NCI-H2227 (cell line): ENCODE data around the gene STIP1.

Experiments used
- DNase-seq: peaks from one replicate; lab custom pipeline; 2025; ENCODE audit not compliant: unreplicated experiment; lab: John Stamatoyannopoulos, UW

Gene STIP1

GRCh38 chr11:64220798-64221197 lies 34.8 kb downstream of the STIP1 start:
- no peak for DNase-seq

DNA sequence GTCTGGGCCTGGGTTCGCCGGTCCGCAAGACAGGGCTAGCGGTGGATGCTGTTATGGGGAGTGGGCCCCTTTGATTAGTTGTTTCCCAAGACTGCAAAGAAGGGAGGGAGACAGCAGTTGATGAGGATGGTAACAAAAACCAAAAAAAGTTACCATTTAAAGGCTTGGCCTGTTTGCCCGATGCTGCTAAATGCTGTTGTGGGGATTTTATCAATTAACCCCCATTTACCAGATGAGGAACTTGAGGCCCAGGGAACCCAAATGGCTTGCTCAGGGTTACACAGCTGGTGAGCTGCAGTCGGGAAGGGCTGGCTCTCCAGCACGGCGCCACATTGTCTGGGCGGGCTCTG lies 36.7 kb downstream of the STIP1 start:
- no peak for DNase-seq

DNA sequence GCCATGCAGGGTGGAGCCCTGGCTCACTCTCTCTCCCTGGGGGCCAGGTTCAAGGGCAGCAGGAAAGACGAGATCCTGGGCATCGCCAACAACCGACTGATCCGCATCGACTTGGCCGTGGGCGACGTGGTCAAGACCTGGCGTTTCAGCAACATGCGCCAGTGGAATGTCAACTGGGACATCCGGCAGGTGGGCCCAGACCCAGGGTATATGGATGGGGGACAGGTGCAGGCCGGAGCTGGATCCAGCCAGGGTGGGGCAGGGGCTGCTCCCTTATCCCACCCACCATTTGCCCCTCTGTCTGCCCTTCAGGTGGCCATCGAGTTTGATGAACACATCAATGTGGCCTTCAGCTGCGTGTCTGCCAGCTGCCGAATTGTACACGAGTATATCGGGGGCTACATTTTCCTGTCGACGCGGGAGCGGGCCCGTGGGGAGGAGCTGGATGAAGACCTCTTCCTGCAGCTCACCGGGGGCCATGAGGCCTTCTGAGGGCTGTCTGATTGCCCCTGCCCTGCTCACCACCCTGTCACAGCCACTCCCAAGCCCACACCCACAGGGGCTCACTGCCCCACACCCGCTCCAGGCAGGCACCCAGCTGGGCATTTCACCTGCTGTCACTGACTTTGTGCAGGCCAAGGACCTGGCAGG lies 37.2 kb downstream of the STIP1 start:
- DNase-seq: no peak

- DNase-seq: no peak
These were observed 38.4 kb downstream of the STIP1 start for GRCh38 chr11:64224151-64224890.

DNA sequence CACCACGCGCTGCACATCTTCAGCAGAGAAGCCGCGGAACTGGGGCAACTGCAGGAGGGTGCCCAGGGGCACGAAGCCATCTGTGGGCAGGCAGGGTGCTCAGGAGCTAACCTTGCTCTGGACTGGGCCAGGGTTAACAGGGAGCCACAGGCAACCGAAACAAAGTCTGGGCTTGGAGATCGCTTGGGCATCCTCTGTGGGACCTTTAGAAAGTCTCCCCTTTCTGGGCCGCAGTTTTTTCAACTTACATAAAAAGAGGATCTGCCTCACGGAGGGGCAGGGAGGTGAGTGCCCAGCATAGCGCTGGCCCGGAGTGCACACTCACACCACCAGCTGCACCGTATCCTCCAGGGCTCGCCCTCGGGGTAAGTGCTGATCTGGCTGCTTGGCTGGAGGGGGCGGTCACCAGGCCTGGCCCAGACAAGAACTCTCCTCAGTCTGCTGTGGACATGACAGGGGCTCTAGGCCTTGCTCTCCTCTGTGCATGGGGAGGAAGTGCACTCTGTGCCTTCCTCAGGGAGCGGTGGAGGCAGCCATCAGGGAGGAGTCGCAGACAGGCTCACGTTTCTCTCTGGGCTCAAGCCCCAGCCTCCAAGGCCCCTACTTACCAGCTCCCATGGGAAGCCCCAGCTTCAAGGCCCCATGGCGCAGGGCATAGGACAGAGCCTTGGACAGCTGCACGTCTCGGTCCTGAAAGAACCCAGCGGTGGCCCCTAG lies 39.1 kb downstream of the STIP1 start:
- DNase-seq: no peak

GRCh38 chr11:64225608-64226506 lies 39.9 kb downstream of the STIP1 start, which contains the start of the genes NUDT22 and TRPT1:
NUDT22 (plus strand) TSS chr11:64226274; CDS start chr11:64226653, 379 bp downstream.
TRPT1 (minus strand) TSS chr11:64226186; CDS start chr11:64225860, 326 bp downstream.
- DNase-seq: peak; percentile 93

GRCh38 chr11:64226507-64227051 lies 40.6 kb downstream of the STIP1 start:
- DNase-seq: peak; percentile 63

DNA sequence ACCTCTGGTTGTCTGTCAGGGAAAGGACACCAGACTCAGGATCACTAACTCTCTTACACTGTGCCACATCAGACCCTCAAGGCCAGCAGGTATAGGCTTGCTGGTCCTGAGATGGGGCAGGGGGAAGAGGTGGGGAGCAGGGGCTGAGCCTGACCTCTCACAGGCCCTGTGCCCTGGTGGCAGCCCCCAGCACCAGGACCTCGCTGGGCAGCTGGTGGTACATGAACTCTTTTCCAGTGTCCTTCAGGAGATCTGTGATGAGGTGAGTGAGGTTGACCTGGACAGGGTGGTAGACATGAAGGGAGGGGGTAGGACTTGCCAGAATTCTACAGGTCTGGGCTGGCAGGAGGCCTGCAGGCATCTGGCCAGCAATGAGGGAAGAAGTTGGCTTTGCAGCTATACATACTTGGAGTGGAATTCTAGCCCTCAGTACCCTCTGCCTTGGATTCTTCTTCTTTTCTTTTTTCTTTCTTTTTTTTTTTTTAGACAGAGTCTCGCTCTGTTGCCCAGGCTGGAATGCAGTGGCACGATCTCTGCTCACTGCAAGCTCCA lies 41.5 kb downstream of the STIP1 start:
- DNase-seq: no peak

DNA sequence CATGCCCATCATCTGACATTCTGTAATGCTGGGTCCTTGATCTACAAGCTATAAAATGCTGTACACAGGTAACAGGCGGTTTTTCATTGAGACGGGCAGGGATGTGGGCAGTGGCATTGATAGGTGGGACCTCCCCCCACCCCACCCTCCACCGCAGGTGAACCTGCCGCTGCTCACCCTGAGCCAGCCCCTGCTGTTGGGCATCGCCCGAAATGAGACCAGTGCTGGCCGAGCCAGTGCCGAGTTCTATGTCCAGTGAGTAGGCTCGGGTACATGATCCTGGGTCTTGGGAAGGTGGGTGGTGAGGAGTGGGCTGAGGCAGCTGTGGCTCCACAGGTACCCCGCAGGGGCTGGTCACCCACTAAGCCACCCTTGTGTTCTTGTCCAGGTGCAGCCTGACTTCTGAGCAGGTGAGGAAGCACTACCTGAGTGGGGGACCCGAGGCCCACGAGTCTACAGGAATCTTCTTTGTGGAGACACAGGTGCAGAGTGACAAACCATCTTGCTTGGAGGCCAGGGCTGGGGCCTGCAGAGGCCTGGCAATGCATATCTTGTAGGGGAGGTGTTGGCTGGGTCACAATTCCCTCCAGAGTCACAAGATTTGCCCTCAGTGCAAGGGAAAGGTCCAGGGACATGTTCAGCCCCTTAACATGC lies 43.2 kb downstream of the STIP1 start:
- no peak for DNase-seq

DNA sequence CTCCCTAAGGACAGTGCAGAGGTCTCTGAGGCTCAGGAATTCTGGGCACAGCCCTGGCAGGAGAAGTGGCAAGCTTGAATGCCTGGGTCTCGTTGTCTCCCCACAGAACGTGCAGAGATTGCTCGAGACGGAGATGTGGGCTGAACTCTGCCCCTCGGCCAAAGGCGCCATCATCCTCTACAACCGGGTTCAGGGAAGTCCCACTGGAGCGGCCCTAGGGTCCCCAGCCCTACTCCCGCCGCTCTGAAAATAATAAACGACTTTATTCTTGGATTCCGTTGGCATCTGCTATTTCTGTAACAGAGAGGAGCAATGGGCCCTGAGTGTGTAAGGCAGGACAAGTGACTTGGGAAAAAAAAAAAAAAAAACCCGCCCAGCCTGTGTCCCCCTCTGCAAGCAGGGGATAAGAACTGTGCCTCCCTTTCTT lies 43.8 kb downstream of the STIP1 start:
- DNase-seq: no peak

DNA sequence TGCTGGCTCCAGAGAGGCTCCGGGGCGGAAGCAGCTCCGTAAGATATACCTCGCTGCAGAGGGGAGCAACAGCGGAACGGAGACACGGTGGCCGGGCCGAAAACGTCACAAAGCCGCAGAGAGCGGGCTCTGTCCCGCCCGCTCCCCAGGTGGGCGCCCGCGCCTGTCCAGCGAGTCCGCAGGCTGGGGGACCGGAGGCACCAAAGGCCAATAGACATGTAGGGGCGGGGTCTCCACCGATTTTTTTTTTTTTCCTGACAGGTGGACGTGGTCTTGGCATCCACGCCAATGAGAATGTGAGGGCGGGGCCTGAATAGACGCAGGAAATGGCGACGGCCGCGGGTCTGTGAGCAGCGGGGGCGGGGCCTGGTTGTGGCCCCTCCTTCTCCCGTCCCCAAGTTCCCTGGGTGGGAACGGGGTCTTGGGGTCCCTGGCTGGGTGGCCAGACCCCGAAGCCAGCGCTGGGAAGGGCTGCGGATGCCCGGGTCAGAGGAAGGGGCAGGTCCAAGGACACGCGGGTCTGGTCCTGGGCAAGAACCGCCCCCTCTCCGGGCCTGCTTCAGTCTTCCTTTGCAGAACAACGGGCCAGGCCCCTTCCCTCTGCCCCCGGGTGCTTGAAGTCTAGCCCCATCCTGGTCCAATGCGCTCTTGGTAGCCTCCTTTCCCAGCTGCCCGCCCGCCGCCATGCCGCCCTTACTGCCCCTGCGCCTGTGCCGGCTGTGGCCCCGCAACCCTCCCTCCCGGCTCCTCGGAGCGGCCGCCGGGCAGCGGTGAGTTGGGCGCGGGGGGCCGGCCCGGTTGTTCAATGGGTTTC lies 44.4 kb downstream of the STIP1 start, which contains the start of gene DNAJC4:
DNAJC4 (plus strand) TSS at position 378 of the 814 bp plus-strand sequence; CDS start at position 685, 307 bp downstream.
- DNase-seq: peak; percentile 98

DNA sequence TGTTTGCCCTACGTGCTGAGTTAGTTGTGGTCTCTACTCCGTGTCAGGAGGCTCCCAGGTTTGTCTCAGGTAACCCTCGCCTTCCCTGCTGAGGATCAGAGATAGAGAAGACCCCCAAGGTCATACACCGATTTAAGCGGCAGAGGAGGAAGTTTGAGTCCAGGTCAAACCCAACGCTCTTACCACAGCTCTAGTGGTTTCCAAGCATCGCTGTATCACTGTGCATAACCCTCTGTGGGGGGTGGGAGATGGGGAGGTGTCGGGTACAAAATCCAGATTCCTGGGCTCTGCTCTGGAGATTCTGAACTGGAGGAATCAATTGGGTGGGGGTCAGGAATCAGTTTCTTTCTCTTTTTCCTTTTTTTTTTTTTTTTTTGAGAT lies 45.0 kb downstream of the STIP1 start:
- DNase-seq: peak; percentile 62

DNA sequence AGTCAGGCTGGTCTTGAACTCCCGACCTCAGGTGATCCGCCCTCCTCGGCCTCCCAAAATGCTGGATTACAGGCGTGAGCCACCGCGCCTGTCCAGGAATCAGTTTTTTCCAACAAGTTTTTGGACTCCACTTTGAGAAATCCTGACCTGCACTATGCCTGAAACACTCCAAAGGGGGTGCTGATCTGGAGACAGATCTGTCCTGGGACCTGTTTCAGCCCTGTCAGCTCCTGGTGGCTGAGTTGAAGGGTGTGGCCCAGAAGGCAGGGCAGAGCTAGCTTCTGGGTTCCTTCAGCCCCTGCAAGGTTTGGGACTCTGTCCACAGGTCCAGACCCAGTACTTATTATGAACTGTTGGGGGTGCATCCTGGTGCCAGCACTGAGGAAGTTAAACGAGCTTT lies 45.6 kb downstream of the STIP1 start:
- DNase-seq: no peak

DNA sequence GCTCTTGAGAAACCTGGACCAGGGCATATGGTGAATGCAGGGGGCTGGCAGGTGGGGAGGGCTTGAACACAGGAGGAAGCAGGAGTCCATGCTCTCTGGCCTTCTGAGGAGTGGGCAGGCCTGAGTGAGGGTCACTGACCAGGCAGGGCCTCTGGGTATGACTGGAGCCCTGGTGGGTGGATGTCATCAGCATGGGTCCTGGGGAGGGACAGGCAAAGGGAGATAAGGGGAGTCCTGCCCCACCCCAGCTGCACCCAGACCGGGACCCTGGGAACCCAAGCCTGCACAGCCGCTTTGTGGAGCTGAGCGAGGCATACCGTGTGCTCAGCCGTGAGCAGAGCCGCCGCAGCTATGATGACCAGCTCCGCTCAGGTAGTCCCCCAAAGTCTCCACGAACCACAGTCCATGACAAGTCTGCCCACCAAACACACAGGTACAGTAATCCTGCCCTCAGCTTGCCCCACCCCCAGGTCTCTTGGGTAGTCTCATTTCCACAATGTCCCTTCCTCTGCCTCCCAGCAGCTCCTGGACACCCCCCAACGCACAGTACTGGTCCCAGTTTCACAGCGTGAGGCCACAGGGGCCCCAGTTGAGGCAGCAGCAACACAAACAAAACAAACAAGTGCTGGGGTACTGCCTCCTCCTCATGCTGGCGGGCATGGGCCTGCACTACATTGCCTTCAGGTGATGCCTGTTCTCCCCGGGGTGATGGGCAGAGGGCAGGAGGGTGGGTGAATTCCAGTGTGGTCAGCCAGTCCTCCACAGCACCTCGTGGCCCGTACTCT lies 46.4 kb downstream of the STIP1 start:
- no peak for DNase-seq

GRCh38 chr11:64232967-64233315 lies 47.0 kb downstream of the STIP1 start:
- DNase-seq: no peak

GRCh38 chr11:64233913-64234586 lies 48.1 kb downstream of the STIP1 start, which contains the start of gene VEGFB:
VEGFB (plus strand) TSS chr11:64234584; CDS start chr11:64234834, 250 bp downstream.
- peak; percentile 86 for DNase-seq

DNA sequence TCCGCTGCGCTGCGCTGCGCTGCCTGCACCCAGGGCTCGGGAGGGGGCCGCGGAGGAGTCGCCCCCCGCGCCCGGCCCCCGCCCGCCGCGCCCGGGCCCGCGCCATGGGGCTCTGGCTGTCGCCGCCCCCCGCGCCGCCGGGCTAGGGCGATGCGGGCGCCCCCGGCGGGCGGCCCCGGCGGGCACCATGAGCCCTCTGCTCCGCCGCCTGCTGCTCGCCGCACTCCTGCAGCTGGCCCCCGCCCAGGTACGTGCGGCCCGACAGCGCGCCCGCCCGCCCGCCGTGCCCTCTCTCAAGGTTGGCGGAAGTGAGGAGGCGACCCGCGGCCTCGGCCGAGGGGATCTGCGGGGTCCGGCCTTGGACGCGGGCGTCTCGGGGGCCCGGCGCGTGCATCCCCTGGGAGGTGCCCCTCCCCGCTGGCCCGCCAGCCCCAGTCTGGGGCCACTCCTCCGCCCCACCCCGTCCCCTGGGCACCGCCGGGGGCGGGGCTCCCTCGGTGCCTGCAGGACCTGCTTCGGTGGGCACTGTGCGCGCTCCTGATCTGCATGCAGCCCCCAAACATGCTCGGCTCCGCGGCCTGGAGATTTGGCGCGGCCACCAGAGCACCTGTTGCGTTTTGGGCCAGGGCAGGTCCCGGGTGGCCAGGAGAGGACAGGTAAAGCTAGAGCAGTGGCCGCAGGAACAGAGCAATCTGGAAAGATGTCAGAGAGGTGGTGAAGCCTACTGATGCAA lies 48.8 kb downstream of the STIP1 start:
- peak; percentile 78 for DNase-seq
